Motor neuron (in vitro differentiated cells): Measurements from ENCODE around the gene PGRMC1. TPM values are rescaled to one million over a fixed set of nuclear protein-coding genes. Genes with fewer than 3 reads are reported as not detected.
"Not testable (repeated sequence)": the region's sequence is repeated elsewhere in the genome, so short reads cannot be mapped to it uniquely, and the experiment has no call there.

Source experiments
- ATAC-seq, 8 experiments: fragments of 200-7000 bp; cut with Tn5 transposase; replicated peaks in 6 of 8; 2 replicates each; pipeline ENCODE4 v1.8.0; 2021; ENCODE audit warnings: mild to moderate bottlenecking in 8 of 8, moderate library complexity in 8 of 8
- H3K27ac ChIP-seq, 2 donors: fragments of 250-450 bp; sonication (Bioruptor Pico); 2 replicates each; pipeline ENCODE4 v1.9.0; 2021; ENCODE audit warnings: antibody characterized with exemption in 2 of 2, mild to moderate bottlenecking in 2 of 2, moderate library complexity in 1 of 2
- H3K4me1 ChIP-seq, 2 donors: fragments of 250-450 bp; sonication (Bioruptor Pico); replicated peaks in 1 of 2; 2 replicates each; pipeline ENCODE4 v1.6.1; 2021; ENCODE audit warnings: antibody characterized with exemption in 2 of 2, mild to moderate bottlenecking in 2 of 2, moderate library complexity in 1 of 2
- H3K4me3 ChIP-seq, 5 donors: fragments of 250-450 bp; sonication (Bioruptor Pico); 2 replicates each; pipeline ENCODE4 v1.9.0; 2021; ENCODE audit warnings: antibody characterized with exemption in 5 of 5, mild to moderate bottlenecking in 5 of 5, moderate library complexity in 4 of 5
- WGBS, 10 experiments: fragments of 450-650 bp; shearing (Covaris generic); methylation state at CpG; one replicate each; pipeline ENCODE4 v1.0.0; 2022; 5-methylcytosine and 5-hydroxymethylcytosine counted together
- in situ Hi-C, 9 experiments: fragments of 400-800 bp; cut with MboI; loops; one replicate each; pipeline ENCODE4 v1.15.0; 2021; ENCODE audit warnings: low sequenced_read_pairs in 9 of 9, low pct_unique_long_range_greater_than_20kb in 2 of 9; ENCODE audit not compliant: unreplicated experiment in 9 of 9
- total RNA-seq, 8 experiments: library from RNA; unstranded; fragments of 300-600 nt; gene quantifications; 2 replicates each; pipeline versions ENCODE4 v1.2.3 to v1.2.4, GENCODE V29; 2022

The PGRMC1 gene
- total RNA-seq = 100 to 1,000 TPM in 6 of 8 experiments, 10 to 100 TPM in 2; 56.6 to 183 (median 147) TPM

- in situ Hi-C loops = no loop called here
- peak; percentile 79 to 89 (median 82) for ATAC-seq
- WGBS, 10 experiments = 0 to 60% methylated on average over 1 to 7 of the region's 82 CpGs; no CpG with 5 or more reads in 8 of the 10 experiments
These were observed at the start of gene PGRMC1 for GRCh38 chrX:119235872-119236622. Gene PGRMC1, plus strand, starts transcription at chrX:119236285. Its CDS starts 79 bp downstream, at chrX:119236364.

GRCh38 chrX:119186763-119187162, 49.3 kb upstream of the PGRMC1 start:
- ATAC-seq = peak in 1 of 8 experiments; percentile 41
- 51 to 77% methylated on average over 2 to 4 of the region's 8 CpGs; no CpG with 5 or more reads in 8 of the 10 experiments for WGBS, 10 experiments

More at GRCh38 chrX:119235872-119236622, at the start of gene PGRMC1:
- H3K4me1 ChIP-seq = peaks cover 10 to 29% of the 10 kb centered on the region in 2 donors
- peak within 1 kb of the TSS; percentile 62 to 95 (median 90) for H3K4me3 ChIP-seq
- peak within 1 kb of the TSS; percentile 79 to 84 for H3K27ac ChIP-seq

GRCh38 chrX:119187298-119187697, 48.8 kb upstream of the PGRMC1 start:
- in situ Hi-C loops = no loop called here
- no peak overlapping the region for H3K4me3 ChIP-seq
- H3K27ac ChIP-seq = no peak overlapping the region
- ATAC-seq = no peak
- no peaks in the 10 kb centered on the region for H3K4me1 ChIP-seq
- WGBS, 10 experiments = 74 to 100% (median 81%) methylated on average over 1 to 4 of the region's 4 CpGs; no CpG with 5 or more reads in 6 of the 10 experiments

More at GRCh38 chrX:119186763-119187162, 49.3 kb upstream of the PGRMC1 start:
- H3K4me3 ChIP-seq = no peak overlapping the region
- no peak overlapping the region for H3K27ac ChIP-seq
- no peaks in the 10 kb centered on the region for H3K4me1 ChIP-seq
- in situ Hi-C loops = no loop called here

GRCh38 chrX:119189115-119189514, 47.0 kb upstream of the PGRMC1 start:
- H3K27ac ChIP-seq = no peak overlapping the region
- 73% methylated on average over 3 of the region's 3 CpGs; no CpG with 5 or more reads in 9 of the 10 experiments for WGBS, 10 experiments
- in situ Hi-C loops = no loop called here
- no peak overlapping the region for H3K4me3 ChIP-seq
- no peaks in the 10 kb centered on the region for H3K4me1 ChIP-seq
- peak in 2 of 8 experiments; percentile 9 to 17 for ATAC-seq

GRCh38 chrX:119189595-119189994, 46.5 kb upstream of the PGRMC1 start:
- WGBS, 10 experiments = 60 to 63% methylated on average over 1 of the region's 4 CpGs; no CpG with 5 or more reads in 8 of the 10 experiments
- peak in 2 of 8 experiments; percentile 54 to 77 for ATAC-seq
- in situ Hi-C loops = no loop called here
- Histone ChIP-seq H3K27ac (no peak overlapping the region), H3K4me1 (no peaks in the 10 kb centered on the region), H3K4me3 (no peak overlapping the region)

- no peak overlapping the region for H3K27ac ChIP-seq
- in situ Hi-C loops = no loop called here
- ATAC-seq = peak in 2 of 8 experiments; percentile 55 to 63
- no peak overlapping the region for H3K4me3 ChIP-seq
- WGBS, 10 experiments = 12 to 80% (median 25%) methylated on average over 2 to 3 of the region's 4 CpGs; no CpG with 5 or more reads in 7 of the 10 experiments
- H3K4me1 ChIP-seq = no peaks in the 10 kb centered on the region
These were observed 45.9 kb upstream of the PGRMC1 start for GRCh38 chrX:119190091-119190681.

- WGBS, 10 experiments = 33 to 89% (median 49%) methylated on average over 2 to 7 of the region's 8 CpGs; no CpG with 5 or more reads in 7 of the 10 experiments
- no peaks in the 10 kb centered on the region for H3K4me1 ChIP-seq
- H3K27ac ChIP-seq = no peak overlapping the region
- ATAC-seq = peak in 2 of 8 experiments; percentile 46 to 73
- in situ Hi-C loops = no loop called here
- no peak overlapping the region for H3K4me3 ChIP-seq
These were observed 45.3 kb upstream of the PGRMC1 start for GRCh38 chrX:119190831-119191230.

- WGBS, 10 experiments = 33 to 38% methylated on average over 3 to 5 of the region's 5 CpGs; no CpG with 5 or more reads in 8 of the 10 experiments
- H3K4me1 ChIP-seq = no peaks in the 10 kb centered on the region
- H3K4me3 ChIP-seq = no peak overlapping the region
- no peak overlapping the region for H3K27ac ChIP-seq
- peak in 1 of 8 experiments; percentile 35 for ATAC-seq
- in situ Hi-C loops = no loop called here
These were observed 41.5 kb upstream of the PGRMC1 start for GRCh38 chrX:119194621-119195020.

- ATAC-seq = peak in 1 of 8 experiments; percentile 45
- WGBS, 10 experiments = 40 to 100% (median 82%) methylated on average over 1 to 3 of the region's 4 CpGs; no CpG with 5 or more reads in 3 of the 10 experiments
- peaks cover 4 to 5% of the 10 kb centered on the region in 2 donors for H3K4me1 ChIP-seq
- no peak overlapping the region for H3K4me3 ChIP-seq
- in situ Hi-C loops = no loop called here
- no peak overlapping the region for H3K27ac ChIP-seq
These were observed 34.5 kb upstream of the PGRMC1 start for GRCh38 chrX:119201570-119201969.

- ATAC-seq = peak in 5 of 8 experiments; percentile 43 to 92 (median 64)
- H3K4me1 ChIP-seq = peaks cover 4 to 5% of the 10 kb centered on the region in 2 donors
- in situ Hi-C loops = no loop called here
- WGBS, 10 experiments = 41 to 63% (median 60%) methylated on average over 1 to 5 of the region's 5 CpGs; no CpG with 5 or more reads in 7 of the 10 experiments
- no peak overlapping the region for H3K27ac ChIP-seq
- no peak overlapping the region for H3K4me3 ChIP-seq
These were observed 29.9 kb upstream of the PGRMC1 start for GRCh38 chrX:119206203-119206602.

GRCh38 chrX:119207483-119207882, 28.6 kb upstream of the PGRMC1 start:
- H3K27ac ChIP-seq, ATAC-seq, H3K4me1 ChIP-seq, in situ Hi-C loops, H3K4me3 ChIP-seq: not testable (repeated sequence)
- 0 to 58% methylated on average over 2 to 5 of the region's 10 CpGs; no CpG with 5 or more reads in 8 of the 10 experiments for WGBS, 10 experiments

- no peak for ATAC-seq
- in situ Hi-C loops = no loop called here
- H3K27ac ChIP-seq = no peak overlapping the region
- no peak overlapping the region for H3K4me3 ChIP-seq
- H3K4me1 ChIP-seq = peaks cover 4 to 5% of the 10 kb centered on the region in 2 donors
- 100% methylated on average over 3 of the region's 37 CpGs; no CpG with 5 or more reads in 9 of the 10 experiments for WGBS, 10 experiments
These were observed 27.6 kb upstream of the PGRMC1 start for GRCh38 chrX:119208401-119209057.
